Measurements from ENCODE around the gene TCTN2.

- TF ChIP-seq CTCF (IDR thresholded peaks at IDR 0.05; ENCODE audit: borderline replicate concordance, extremely low read depth, low read length, poor library complexity, severe bottlenecking), result no peak
- no peak for TF ChIP-seq EZH2 (IDR thresholded peaks at IDR 0.05; ENCODE audit: borderline replicate concordance, low read depth, low read length, severe bottlenecking)
Measured at GRCh38 chr12:123678981-123679380, 8.1 kb downstream of the TCTN2 start.

Data from DND-41 (cell line).